H1 (cell line): ENCODE data around the gene CUX1.

ENCODE experiments used
- BRCA1 ChIP-seq: IDR thresholded peaks from 2 replicates; pipeline ENCODE4 v1.6.1; 2012; ENCODE audit warnings: low read depth, low read length, improper control_type of control experiment
- CHD2 ChIP-seq: IDR thresholded peaks from 2 replicates; pipeline ENCODE4 v1.6.1; 2012; ENCODE audit warnings: low read length, improper control_type of control experiment
- EP300 ChIP-seq, 2 experiments: IDR thresholded peaks; 1 replicate in 1 of 2; 2 replicates in 1 of 2; pipeline ENCODE4 v1.6.1; 2011 to 2012; ENCODE audit warnings: low read depth in 2 of 2, low read length in 2 of 2, mild to moderate bottlenecking in 2 of 2, borderline replicate concordance in 1 of 2, inconsistent platforms in 1 of 2, moderate library complexity in 1 of 2
- EZH2 ChIP-seq: fragments of 200-600 bp; sonication (generic); IDR thresholded peaks from 2 replicates; pipeline ENCODE4 v1.7.1; 2012; ENCODE audit warnings: low read depth, mild to moderate bottlenecking, moderate library complexity, low read length, inconsistent platforms; ENCODE audit not compliant: severe bottlenecking
- GTF2F1 ChIP-seq: IDR thresholded peaks from 2 replicates; pipeline ENCODE4 v1.6.1; 2012; ENCODE audit warnings: low read depth, low read length, improper control_type of control experiment, borderline replicate concordance
- NRF1 ChIP-seq: IDR thresholded peaks from 2 replicates; pipeline ENCODE4 v1.6.1; 2011; ENCODE audit warnings: mild to moderate bottlenecking, low read depth, low read length, improper control_type of control experiment
- POLR2A ChIP-seq, 2 experiments: IDR thresholded peaks; 1 replicate in 1 of 2; 2 replicates in 1 of 2; pipeline ENCODE4 v1.6.1; 2011; ENCODE audit warnings: low read depth in 2 of 2, low read length in 2 of 2, mild to moderate bottlenecking in 2 of 2; ENCODE audit errors: control extremely low read depth in 1 of 2
- POLR2AphosphoS5 ChIP-seq: IDR thresholded peaks from 2 replicates; pipeline ENCODE4 v1.6.1; 2011; ENCODE audit warnings: low read depth, low read length
- SRF ChIP-seq: IDR thresholded peaks from 2 replicates; pipeline ENCODE4 v1.6.1; 2011; ENCODE audit warnings: mild to moderate bottlenecking, low read depth, low read length, moderate library complexity
- TCF12 ChIP-seq: IDR thresholded peaks from 2 replicates; pipeline ENCODE4 v1.6.1; 2011; ENCODE audit warnings: low read depth, mild to moderate bottlenecking, low read length
- TF ChIP-seq, protein P1 (sequence below): IDR thresholded peaks from 2 replicates; pipeline ENCODE4 v1.6.1; 2011; ENCODE audit warnings: low read depth, mild to moderate bottlenecking, low read length; ENCODE audit not compliant: insufficient read depth
- TF ChIP-seq, protein P2 (sequence below), 3 experiments: IDR thresholded peaks; 1 replicate in 2 of 3; 2 replicates in 1 of 3; pipeline versions ENCODE4 v1.5.1 to v1.6.1; 2011; ENCODE audit warnings: low read length in 3 of 3, mild to moderate bottlenecking in 3 of 3, inconsistent platforms in 2 of 3, low read depth in 1 of 3, moderate library complexity in 1 of 3; ENCODE audit not compliant: insufficient read depth in 1 of 3; ENCODE audit errors: control extremely low read depth in 1 of 3

DNA sequence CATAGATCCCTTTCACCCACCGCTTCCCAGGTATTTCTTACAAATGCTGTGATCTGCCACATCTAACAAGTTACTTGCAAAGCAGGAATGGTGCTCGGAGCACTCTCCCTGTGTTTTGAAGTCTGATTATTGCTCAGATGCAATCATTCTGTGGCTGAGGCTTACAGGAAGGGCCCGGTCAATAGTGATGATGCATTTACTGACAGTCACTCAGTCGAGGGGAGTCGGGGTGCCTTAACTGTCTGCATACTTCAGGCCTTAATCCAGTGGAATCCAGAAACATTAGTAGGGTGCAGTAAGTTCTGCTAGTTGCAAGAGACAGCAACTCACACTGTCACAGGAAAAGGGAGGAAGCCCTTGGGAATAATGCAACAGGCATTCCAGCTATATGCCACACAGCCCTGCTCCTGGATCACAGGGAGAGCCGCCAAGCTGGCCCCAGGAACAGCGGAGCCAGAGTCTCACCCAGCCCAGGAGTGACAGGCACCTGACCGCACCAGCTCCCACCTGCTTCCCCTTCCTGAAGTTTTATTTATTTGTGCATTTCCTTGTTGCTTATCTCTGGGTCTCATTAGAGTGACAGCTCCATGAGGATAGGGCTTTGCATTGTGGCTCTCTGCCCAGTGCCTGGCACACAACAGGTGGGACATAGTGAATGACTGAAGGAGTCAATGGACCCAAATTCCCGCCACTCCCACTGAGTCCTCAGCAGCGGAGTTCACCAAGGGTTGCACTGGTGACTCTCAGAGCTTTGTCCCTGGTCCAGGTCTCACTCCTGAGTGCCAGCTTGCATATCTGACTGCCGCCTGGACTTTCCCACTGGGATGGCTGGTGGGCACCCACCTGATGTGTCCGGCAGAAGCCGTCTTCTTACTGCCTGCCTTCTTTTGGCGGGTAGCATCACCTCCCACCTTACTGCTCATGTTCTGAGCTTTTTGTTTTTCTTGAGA, 256.8 kb downstream of the CUX1 start:
- TF ChIP-seq, protein P1, sequence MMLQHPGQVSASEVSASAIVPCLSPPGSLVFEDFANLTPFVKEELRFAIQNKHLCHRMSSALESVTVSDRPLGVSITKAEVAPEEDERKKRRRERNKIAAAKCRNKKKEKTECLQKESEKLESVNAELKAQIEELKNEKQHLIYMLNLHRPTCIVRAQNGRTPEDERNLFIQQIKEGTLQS, result no peak
- no peak for TF ChIP-seq CHD2
- TF ChIP-seq POLR2AphosphoS5, result no peak
- TF ChIP-seq, protein P2, sequence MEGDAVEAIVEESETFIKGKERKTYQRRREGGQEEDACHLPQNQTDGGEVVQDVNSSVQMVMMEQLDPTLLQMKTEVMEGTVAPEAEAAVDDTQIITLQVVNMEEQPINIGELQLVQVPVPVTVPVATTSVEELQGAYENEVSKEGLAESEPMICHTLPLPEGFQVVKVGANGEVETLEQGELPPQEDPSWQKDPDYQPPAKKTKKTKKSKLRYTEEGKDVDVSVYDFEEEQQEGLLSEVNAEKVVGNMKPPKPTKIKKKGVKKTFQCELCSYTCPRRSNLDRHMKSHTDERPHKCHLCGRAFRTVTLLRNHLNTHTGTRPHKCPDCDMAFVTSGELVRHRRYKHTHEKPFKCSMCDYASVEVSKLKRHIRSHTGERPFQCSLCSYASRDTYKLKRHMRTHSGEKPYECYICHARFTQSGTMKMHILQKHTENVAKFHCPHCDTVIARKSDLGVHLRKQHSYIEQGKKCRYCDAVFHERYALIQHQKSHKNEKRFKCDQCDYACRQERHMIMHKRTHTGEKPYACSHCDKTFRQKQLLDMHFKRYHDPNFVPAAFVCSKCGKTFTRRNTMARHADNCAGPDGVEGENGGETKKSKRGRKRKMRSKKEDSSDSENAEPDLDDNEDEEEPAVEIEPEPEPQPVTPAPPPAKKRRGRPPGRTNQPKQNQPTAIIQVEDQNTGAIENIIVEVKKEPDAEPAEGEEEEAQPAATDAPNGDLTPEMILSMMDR (IDR thresholded peaks at IDR 0.05; ENCODE audit: control extremely low read depth in 1 of 3, insufficient read depth in 1 of 3, low read depth in 1 of 3, low read length in 3 of 3), result no peak
- no peak for TF ChIP-seq EZH2
- no peak for TF ChIP-seq NRF1
- no peak for TF ChIP-seq POLR2A (IDR thresholded peaks at IDR 0.05; ENCODE audit: control extremely low read depth in 1 of 2, low read depth in 2 of 2, low read length in 2 of 2)
- TF ChIP-seq BRCA1, result no peak
- no peak for TF ChIP-seq SRF
- no peak for TF ChIP-seq TCF12
- TF ChIP-seq GTF2F1, result no peak
- no peak for TF ChIP-seq EP300 (IDR thresholded peaks at IDR 0.05; ENCODE audit: borderline replicate concordance in 1 of 2, low read depth in 2 of 2, low read length in 2 of 2)
